DMS53 (cell line): ENCODE measurements around the gene GDAP1L1.

Source experiments
- DNase-seq: peaks from one replicate; lab custom pipeline; 2025; lab: John Stamatoyannopoulos, UW

GDAP1L1 gene

GRCh38 chr20:44302026-44302669 lies 55.0 kb downstream of the GDAP1L1 start:
- DNase-seq: peak; percentile 97

- no peak for DNase-seq
These were observed 55.6 kb downstream of the GDAP1L1 start for GRCh38 chr20:44302736-44303135.

- no peak for DNase-seq
These were observed 57.3 kb downstream of the GDAP1L1 start for GRCh38 chr20:44304383-44304782.

DNA sequence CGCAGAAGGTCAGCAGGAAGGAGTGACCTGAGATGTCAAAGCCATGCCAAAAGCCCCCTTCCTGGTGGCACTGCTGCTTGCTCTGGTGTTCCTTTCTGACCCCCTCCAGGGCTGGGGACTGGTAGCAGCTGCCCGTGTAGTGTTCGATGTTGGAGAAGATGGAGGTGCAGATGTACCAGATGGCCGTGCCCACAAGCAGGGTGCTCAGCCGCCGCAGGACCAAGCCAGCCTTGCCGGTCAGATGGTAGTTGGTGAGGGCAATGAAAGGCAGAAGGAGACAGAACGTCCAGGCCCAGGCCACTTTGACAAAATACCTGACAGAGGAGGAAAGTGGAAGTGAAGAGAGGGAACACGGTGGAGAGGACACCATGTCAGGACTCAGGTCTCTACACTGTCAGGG lies 59.8 kb downstream of the GDAP1L1 start:
- DNase-seq: no peak

DNA sequence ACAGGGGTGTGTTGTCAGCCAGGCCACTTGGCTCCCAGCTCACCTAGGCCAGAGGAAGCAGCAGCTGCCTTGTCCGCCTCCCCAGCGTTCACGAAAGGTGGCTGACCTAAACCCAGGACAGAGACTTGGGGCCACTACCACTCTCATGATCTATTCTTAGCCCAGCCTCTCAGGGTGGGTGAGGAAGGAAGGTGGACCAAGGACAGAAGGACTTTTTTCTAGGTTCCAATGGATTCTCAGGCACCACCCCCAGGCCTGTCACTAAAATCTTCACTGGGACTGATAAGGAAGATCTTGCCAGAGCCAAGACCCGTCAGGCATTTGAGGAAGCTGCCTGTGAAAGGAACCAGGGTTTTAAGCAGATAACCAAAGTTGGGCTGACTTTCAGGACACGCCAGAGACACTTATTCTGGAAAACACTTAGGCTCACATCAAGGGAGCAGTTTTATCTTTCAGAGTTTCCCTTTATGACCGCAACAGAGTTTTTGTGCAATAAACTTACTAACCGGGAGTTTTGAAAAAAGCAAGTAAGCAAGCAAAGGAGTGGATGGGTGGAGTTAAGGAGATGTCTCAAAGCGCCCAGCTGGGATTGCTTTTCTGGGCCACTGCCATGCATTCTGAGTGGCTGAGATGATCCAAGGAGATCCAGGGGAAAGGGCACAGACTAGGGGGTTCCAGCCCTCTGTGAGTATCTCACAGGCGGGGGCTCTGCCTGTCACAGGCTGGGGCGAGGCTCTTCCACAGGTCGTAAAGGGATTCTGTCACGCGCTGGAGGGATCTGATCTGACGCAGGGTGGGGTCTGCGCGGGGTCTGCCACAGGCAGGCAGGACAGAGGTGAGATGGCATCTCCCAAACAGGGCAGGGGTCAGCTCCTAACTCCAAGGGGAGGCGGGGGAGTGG lies 62.9 kb downstream of the GDAP1L1 start:
- DNase-seq: peak; percentile 23

DNA sequence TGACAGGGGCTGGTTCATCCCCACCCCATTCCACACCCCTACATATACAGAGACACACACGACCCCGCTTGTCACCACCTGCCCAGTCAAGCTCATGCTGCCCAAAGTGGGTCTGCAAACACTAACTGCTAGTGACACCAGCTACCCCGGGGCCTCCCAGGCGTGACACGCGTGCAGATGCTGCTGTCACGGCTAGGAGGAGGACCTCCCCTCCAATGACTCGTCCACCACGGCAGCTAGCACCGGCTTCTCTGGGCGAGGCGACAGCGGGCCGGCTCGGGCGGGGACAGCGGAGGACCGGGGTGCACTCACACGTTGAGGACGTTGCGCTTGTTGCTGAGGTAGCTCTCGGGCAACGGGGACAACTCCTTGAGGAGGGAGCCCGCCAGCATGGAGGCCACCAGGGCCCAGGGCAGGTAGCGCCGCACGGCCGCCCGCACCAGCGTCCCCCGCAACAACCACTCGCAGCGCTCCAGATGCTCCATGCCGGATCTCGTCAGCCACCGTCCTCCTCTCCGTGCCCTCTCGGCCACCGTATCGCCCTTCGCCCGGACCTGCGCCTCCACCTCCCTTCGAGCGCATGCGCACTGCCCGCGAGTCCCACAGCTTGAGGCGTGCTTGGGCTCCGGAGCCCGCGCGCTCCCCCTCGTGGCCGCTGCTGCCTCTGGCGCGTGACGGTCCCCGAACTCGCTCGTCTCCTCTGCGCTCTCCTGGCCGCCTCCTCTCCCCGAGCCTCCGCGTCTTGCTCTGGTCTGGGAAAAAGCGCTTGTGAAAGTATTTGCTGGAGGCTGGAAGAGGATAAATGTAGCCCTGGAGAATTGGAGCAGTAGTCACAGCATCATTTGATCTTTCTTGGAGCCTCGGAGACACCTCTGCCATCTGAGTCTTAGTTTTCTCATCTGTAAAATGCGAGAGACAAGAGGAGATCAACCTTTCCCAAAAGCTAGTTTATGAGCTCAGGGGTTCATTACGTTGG lies 63.8 kb downstream of the GDAP1L1 start, which contains the start of gene FITM2:
FITM2 (minus strand) TSS at position 539 of the 976 bp plus-strand sequence; CDS start at position 485, 54 bp downstream.
- DNase-seq: peak; percentile 99

- peak; percentile 38 for DNase-seq
These were observed 67.8 kb downstream of the GDAP1L1 start for GRCh38 chr20:44314870-44315269.

DNA sequence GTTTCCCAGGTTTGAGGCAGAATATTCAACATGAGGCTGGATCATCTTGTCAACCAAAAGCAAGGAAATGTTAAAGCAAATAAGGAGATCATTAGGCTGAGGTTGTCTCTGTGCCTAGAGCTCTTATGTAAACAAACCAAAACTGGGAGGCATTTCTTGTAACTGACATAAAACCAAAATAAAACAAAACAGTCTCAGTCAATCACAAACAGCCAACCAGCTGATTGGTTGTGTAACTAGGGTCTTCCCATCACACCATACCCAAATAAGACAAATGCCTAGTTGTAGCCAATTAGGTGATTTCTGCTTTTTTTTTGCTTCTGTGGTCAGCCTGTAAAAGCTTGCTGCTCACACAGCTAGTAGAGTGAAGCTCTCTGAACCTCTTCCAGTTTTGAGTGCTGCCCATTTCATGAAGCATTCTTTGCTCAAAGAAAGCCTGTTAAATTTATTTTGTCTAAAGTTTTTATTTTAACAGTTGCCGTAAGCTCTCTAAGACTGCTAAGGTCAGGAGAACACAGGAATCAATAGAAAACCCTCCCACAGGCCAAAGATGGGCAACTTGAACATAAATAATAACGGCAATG lies 72.8 kb downstream of the GDAP1L1 start:
- DNase-seq: no peak

- peak; percentile 29 for DNase-seq
These were observed 77.2 kb downstream of the GDAP1L1 start for GRCh38 chr20:44324343-44324742.

- peak; percentile 61 for DNase-seq
These were observed 79.5 kb downstream of the GDAP1L1 start for GRCh38 chr20:44326391-44327159.

DNA sequence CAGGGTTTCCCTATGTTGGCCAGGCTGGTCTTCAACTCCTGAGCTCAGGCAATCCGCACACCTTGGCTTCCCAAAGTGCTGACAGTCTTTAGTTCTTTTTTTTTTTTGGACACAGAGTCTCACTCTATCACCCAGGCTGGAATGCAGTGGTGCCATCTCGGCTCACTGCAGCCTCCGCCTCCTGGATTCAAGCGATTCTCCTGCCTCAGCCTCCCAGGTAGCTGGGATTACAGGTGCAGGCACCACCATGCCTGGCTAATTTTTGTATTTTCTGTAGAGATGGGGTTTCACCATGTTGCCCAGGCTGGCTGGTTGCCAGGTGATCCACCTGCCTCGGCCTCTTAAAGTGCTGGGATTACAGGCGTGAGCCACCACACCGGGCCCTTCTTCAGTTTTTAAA lies 80.6 kb downstream of the GDAP1L1 start:
- peak; percentile 58 for DNase-seq

- DNase-seq: no peak
These were observed 81.3 kb downstream of the GDAP1L1 start for GRCh38 chr20:44328428-44328827.
